BLaER1 (cell line): ENCODE data around the gene TTC7B.

Experiments used
- H3K27ac ChIP-seq: shearing (Covaris generic); formaldehyde crosslinking; 2 replicates; pipeline ENCODE4 v1.8.1; 2022
- H3K27me3 ChIP-seq: shearing (Covaris generic); formaldehyde crosslinking; 2 replicates; pipeline ENCODE4 v1.8.1; 2022
- H3K36me3 ChIP-seq: shearing (Covaris generic); formaldehyde crosslinking; 2 replicates; pipeline ENCODE4 v1.8.1; 2022
- H3K4me1 ChIP-seq: shearing (Covaris generic); formaldehyde crosslinking; 2 replicates; pipeline ENCODE4 v1.8.1; 2022
- H3K4me2 ChIP-seq: shearing (Covaris generic); formaldehyde crosslinking; 2 replicates; pipeline ENCODE4 v1.8.1; 2022
- H3K4me3 ChIP-seq: shearing (Covaris generic); formaldehyde crosslinking; 2 replicates; pipeline ENCODE4 v1.8.1; 2022
- H3K9ac ChIP-seq: shearing (Covaris generic); formaldehyde crosslinking; 2 replicates; pipeline ENCODE4 v1.8.1; 2022
- H3K9me3 ChIP-seq: shearing (Covaris generic); formaldehyde crosslinking; 2 replicates; pipeline ENCODE4 v1.8.1; 2022
- H4K20me1 ChIP-seq: shearing (Covaris generic); formaldehyde crosslinking; 2 replicates; pipeline ENCODE4 v1.8.1; 2022
- Cebpa-rat ChIP-seq: shearing (Covaris generic); IDR thresholded peaks from 2 replicates; pipeline ENCODE4 v1.8.1; 2022

TTC7B gene

DNA sequence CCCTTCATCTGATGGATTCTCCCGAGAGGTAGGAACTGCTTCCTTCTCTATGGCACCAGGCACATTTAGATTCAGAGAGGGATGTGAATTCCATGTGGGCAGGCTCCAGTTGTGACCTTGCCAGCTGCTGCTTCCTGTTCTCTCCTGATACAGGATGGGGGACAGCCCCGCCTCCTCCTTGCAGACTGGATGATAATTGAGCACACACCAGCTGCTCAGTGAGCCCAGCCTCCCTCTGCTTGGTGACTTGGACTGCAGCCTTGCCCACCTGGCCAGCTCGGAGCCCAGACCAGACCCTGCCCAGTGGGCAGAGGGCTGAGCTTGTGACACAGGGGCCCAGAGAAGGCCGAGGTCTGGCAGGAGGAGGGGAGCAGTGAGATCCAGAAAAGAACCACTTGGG lies 329.2 kb downstream of the TTC7B start:
- Histone ChIP-seq H3K27me3 (no peaks in the 10 kb centered on the region), H3K4me1 (peaks cover 57% of the 10 kb centered on the region), H3K9me3 (peaks cover 4% of the 10 kb centered on the region; the same call in 1 of the 2 replicates), H3K9ac (peak overlapping the region; percentile 43; the same call in 1 of the 2 replicates), H4K20me1 (no peaks in the 10 kb centered on the region), H3K4me2 (peak overlapping the region; percentile 76), H3K27ac (peak overlapping the region; percentile 69), H3K4me3 (no peak overlapping the region), H3K36me3 (no peaks in the 10 kb centered on the region)
- TF ChIP-seq Cebpa-rat = no peak

DNA sequence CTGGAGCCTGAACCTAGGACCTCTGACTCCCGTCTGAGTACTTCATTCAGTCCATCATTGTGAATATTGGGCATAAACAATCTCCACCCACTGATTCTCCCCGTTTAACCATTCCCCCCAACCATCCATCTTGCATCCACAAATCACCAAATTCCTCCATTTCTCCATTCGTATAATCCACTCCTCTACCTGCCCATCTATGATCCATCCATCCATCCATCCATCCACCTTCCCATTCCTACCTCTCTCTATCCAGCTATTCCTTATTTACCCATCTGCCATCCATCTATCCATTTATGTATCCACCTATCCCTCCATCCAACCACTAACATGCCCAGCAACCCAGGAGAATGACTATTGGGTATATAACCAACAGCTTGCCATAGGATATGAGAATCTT lies 331.9 kb downstream of the TTC7B start:
- H3K4me3 ChIP-seq = peak overlapping the region; percentile 28
- peak overlapping the region; percentile 90 for H3K4me2 ChIP-seq
- H3K27ac ChIP-seq = peak overlapping the region; percentile 96
- H3K9me3 ChIP-seq = peaks cover 29% of the 10 kb centered on the region
- no peaks in the 10 kb centered on the region for H4K20me1 ChIP-seq
- no peaks in the 10 kb centered on the region for H3K27me3 ChIP-seq
- peaks cover 57% of the 10 kb centered on the region for H3K4me1 ChIP-seq
- no peaks in the 10 kb centered on the region for H3K36me3 ChIP-seq
- TF ChIP-seq Cebpa-rat = no peak
- H3K9ac ChIP-seq = peak overlapping the region; percentile 83

DNA sequence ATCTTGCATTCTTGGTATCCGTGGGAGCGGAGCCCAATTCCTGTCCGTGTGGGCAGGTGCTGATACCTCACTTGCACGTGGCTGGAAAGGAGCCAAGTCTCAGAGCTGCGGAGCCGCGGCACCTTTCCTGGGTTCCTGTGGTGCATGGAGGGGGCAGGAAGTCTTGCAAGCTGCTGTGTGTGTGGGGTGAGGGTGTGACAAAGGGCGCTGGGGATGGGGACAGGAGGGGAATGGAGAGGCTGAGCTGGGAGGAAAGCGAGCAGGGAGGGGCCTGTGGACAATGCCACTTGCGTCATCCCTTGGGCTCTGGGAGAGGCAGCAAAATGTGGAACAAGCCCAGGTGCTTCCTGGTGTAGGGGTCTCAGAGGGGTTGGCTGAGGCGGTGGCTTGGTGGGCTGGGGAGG lies 332.7 kb downstream of the TTC7B start:
- Histone ChIP-seq H3K27me3 (no peaks in the 10 kb centered on the region), H3K4me2 (peak overlapping the region; percentile 90)

GRCh38 chr14:90483117-90483516 lies 333.1 kb downstream of the TTC7B start:
- TF ChIP-seq Cebpa-rat = no peak
- Histone ChIP-seq H3K9me3 (peaks cover 40% of the 10 kb centered on the region), H3K9ac (peak overlapping the region; percentile 83; the same call in 1 of the 2 replicates), H3K4me1 (peaks cover 57% of the 10 kb centered on the region), H3K36me3 (no peaks in the 10 kb centered on the region), H4K20me1 (no peaks in the 10 kb centered on the region), H3K27ac (peak overlapping the region; percentile 96), H3K27me3 (no peaks in the 10 kb centered on the region), H3K4me2 (peak overlapping the region; percentile 90), H3K4me3 (no peak overlapping the region)

More for the DNA sequence above, 332.7 kb downstream of the TTC7B start:
- Histone ChIP-seq H3K36me3 (no peaks in the 10 kb centered on the region), H3K9me3 (peaks cover 36% of the 10 kb centered on the region), H3K4me3 (no peak overlapping the region), H3K9ac (peak overlapping the region; percentile 83; the same call in 1 of the 2 replicates), H4K20me1 (no peaks in the 10 kb centered on the region), H3K27ac (peak overlapping the region; percentile 96), H3K4me1 (peaks cover 57% of the 10 kb centered on the region)
- TF ChIP-seq Cebpa-rat = peak; percentile 88

DNA sequence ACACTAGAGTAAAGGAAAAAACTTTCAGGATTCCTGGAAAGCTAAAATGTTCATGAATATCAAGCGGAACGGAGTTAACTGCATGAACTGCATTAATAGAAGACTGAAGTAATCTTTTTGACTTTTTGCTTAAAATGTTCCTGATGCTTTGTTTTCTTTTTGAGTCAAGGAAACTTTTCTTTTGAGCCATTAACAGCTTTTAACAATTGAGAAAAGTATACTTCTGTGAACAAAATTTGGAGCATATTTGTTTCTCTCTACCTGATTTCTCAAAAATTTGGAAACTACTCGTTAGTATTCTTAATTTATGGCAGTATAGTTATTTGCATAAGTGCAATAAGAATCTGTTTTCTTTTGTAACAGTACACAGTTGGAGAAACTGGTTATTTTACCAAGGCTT lies 340.9 kb downstream of the TTC7B start:
- Histone ChIP-seq H3K36me3 (no peaks in the 10 kb centered on the region), H3K27ac (no peak overlapping the region)
- TF ChIP-seq Cebpa-rat = no peak

More for the DNA sequence above, 340.9 kb downstream of the TTC7B start:
- Histone ChIP-seq H3K4me1 (no peaks in the 10 kb centered on the region), H3K4me2 (no peak overlapping the region), H3K9me3 (peaks cover 91% of the 10 kb centered on the region), H3K9ac (no peak overlapping the region), H4K20me1 (no peaks in the 10 kb centered on the region), H3K27me3 (no peaks in the 10 kb centered on the region), H3K4me3 (no peak overlapping the region)
